ENCODE results near the gene SLC39A11. TPM values are rescaled to one million over a fixed set of nuclear protein-coding genes. Genes with fewer than 3 reads are reported as not detected.

Gene SLC39A11
- polyA plus RNA-seq, 1 of the 3 experiments (the other 2 are of a cell fraction): 23.5 TPM

DNA sequence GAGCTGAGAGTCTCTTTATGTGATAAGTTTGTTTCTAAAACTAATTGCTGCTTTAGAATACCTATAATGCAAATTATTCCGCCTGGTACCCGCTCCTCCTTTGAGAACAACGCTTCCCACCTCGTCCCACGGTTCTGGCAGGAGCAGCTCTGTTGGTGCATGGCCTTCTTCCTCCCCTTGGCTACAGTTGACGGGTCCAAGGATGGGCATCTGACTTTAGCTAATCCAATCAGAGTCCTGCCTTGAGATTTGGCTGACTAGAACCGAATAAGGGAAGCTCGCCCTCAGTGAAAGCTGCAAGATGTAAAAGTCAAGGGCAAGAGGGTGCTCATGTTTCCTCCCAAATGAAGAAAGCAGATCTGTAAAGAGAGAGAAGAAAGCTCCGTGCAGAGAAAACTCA, 481.3 kb downstream of the SLC39A11 start:
- Histone ChIP-seq H3K9me2 (no peaks in the 10 kb centered on the region), H3K4me1 (ENCODE audit: control insufficient read depth in 1 of 2, insufficient read depth in 2 of 2, low read depth in 1 of 2, low read length in 1 of 2) (peaks cover 0 to 12% of the 10 kb centered on the region in 2 experiments; a peak in 1 of 4 replicates), H3K4me3 (ENCODE audit: low read depth in 2 of 2, low read length in 1 of 2) (no peak overlapping the region), H3K36me3 (replicated peaks in 1 of 2; ENCODE audit: control insufficient read depth in 1 of 2, insufficient read depth in 2 of 2, low read length in 1 of 2) (no peaks in the 10 kb centered on the region), H3K9me3 (0 out of 2 replicates have a peak, but pooled peaks cover 7% of the 10 kb centered on the region), H4K20me1 (ENCODE audit: insufficient read depth) (no peaks in the 10 kb centered on the region), H3K9ac (no peak overlapping the region), H3K27me3 (ENCODE audit: insufficient read depth) (no peaks in the 10 kb centered on the region), H3K27ac (ENCODE audit: low read depth in 2 of 2, low read length in 1 of 2) (no peak overlapping the region), H3F3A (replicated peaks; ENCODE audit: insufficient read depth) (peaks cover 12% of the 10 kb centered on the region), H3K79me2 (ENCODE audit: insufficient read depth) (no peaks in the 10 kb centered on the region), H3K4me2 (no peak overlapping the region), H2AFZ (ENCODE audit: low read depth) (no peak overlapping the region)
- no peak for DNase-seq
- WGBS (ENCODE audit: low lambda C conversion rate): 64% methylated on average over 9 of the region's 9 CpGs
- CTCF ChIA-PET: interaction anchor here (0.8 to 3.1 kb wide), 7 partner anchors 8 to 578 kb away, joined by 3 to 14 read pairs (median 5); no protein-coding TSS in a partner anchor
- POLR2A ChIA-PET: interaction anchor here (1.2 kb wide), 1 partner anchor 18 kb away, joined by 3 read pairs; no protein-coding TSS in a partner anchor
- TF ChIP-seq, protein P1, sequence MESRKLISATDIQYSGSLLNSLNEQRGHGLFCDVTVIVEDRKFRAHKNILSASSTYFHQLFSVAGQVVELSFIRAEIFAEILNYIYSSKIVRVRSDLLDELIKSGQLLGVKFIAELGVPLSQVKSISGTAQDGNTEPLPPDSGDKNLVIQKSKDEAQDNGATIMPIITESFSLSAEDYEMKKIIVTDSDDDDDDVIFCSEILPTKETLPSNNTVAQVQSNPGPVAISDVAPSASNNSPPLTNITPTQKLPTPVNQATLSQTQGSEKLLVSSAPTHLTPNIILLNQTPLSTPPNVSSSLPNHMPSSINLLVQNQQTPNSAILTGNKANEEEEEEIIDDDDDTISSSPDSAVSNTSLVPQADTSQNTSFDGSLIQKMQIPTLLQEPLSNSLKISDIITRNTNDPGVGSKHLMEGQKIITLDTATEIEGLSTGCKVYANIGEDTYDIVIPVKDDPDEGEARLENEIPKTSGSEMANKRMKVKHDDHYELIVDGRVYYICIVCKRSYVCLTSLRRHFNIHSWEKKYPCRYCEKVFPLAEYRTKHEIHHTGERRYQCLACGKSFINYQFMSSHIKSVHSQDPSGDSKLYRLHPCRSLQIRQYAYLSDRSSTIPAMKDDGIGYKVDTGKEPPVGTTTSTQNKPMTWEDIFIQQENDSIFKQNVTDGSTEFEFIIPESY (IDR thresholded peaks at IDR 0.05; ENCODE audit: borderline replicate concordance, low read depth): no peak
- TF ChIP-seq, protein P2, sequence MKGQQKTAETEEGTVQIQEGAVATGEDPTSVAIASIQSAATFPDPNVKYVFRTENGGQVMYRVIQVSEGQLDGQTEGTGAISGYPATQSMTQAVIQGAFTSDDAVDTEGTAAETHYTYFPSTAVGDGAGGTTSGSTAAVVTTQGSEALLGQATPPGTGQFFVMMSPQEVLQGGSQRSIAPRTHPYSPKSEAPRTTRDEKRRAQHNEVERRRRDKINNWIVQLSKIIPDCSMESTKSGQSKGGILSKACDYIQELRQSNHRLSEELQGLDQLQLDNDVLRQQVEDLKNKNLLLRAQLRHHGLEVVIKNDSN (IDR thresholded peaks at IDR 0.05; ENCODE audit: borderline replicate concordance, low read depth): no peak
- TF ChIP-seq TEAD4 (IDR thresholded peaks at IDR 0.05; ENCODE audit: borderline replicate concordance, insufficient read depth): no peak
- TF ChIP-seq EP300 (IDR thresholded peaks at IDR 0.05; ENCODE audit: borderline replicate concordance in 1 of 2, low read depth in 1 of 2, low read length in 1 of 2): no peak
- TF ChIP-seq RXRA (IDR thresholded peaks at IDR 0.05; ENCODE audit: borderline replicate concordance, low read depth): no peak

DNA sequence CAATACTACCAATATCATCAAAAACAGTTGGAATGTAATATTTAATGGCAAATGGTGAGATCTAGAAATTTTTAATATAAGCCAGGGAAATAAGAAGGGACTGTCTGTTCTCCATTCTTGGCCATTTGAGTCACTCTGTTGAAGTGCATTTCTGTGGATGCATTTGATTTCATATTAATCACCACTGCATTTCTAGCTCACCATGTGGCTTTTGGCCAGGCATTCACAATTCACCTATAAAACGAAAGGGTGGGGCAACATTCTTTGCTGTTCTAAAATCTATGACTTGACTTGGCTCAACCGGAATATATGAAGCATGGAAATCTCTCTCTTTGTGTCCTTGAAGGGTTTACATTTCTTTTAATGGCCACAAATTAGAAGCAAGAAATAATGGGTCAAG, 483.0 kb downstream of the SLC39A11 start:
- H3K9ac ChIP-seq: no peak overlapping the region
- H3K79me2 ChIP-seq (ENCODE audit: insufficient read depth): no peaks in the 10 kb centered on the region
- TF ChIP-seq, protein P3, sequence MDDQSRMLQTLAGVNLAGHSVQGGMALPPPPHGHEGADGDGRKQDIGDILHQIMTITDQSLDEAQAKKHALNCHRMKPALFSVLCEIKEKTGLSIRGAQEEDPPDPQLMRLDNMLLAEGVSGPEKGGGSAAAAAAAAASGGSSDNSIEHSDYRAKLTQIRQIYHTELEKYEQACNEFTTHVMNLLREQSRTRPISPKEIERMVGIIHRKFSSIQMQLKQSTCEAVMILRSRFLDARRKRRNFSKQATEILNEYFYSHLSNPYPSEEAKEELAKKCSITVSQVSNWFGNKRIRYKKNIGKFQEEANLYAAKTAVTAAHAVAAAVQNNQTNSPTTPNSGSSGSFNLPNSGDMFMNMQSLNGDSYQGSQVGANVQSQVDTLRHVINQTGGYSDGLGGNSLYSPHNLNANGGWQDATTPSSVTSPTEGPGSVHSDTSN (IDR thresholded peaks at IDR 0.05): peak; percentile 32; the same call in 1 of the 2 replicates
- TF ChIP-seq FOXJ3 (CRISPR knock-in tag; IDR thresholded peaks at IDR 0.05) (no peak), NFIC (IDR thresholded peaks at IDR 0.05; ENCODE audit: borderline replicate concordance) (peak; percentile 36), JUND (IDR thresholded peaks at IDR 0.05) (peak; percentile 25; the same call in 1 of the 2 replicates), FOSL2 (IDR thresholded peaks at IDR 0.05; ENCODE audit: borderline replicate concordance, low read depth) (peak; percentile 33; the same call in 1 of the 2 replicates), TCF12 (IDR thresholded peaks at IDR 0.05) (peak; percentile 28; the same call in 1 of the 2 replicates)
- TF ChIP-seq, protein P4, sequence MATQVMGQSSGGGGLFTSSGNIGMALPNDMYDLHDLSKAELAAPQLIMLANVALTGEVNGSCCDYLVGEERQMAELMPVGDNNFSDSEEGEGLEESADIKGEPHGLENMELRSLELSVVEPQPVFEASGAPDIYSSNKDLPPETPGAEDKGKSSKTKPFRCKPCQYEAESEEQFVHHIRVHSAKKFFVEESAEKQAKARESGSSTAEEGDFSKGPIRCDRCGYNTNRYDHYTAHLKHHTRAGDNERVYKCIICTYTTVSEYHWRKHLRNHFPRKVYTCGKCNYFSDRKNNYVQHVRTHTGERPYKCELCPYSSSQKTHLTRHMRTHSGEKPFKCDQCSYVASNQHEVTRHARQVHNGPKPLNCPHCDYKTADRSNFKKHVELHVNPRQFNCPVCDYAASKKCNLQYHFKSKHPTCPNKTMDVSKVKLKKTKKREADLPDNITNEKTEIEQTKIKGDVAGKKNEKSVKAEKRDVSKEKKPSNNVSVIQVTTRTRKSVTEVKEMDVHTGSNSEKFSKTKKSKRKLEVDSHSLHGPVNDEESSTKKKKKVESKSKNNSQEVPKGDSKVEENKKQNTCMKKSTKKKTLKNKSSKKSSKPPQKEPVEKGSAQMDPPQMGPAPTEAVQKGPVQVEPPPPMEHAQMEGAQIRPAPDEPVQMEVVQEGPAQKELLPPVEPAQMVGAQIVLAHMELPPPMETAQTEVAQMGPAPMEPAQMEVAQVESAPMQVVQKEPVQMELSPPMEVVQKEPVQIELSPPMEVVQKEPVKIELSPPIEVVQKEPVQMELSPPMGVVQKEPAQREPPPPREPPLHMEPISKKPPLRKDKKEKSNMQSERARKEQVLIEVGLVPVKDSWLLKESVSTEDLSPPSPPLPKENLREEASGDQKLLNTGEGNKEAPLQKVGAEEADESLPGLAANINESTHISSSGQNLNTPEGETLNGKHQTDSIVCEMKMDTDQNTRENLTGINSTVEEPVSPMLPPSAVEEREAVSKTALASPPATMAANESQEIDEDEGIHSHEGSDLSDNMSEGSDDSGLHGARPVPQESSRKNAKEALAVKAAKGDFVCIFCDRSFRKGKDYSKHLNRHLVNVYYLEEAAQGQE (IDR thresholded peaks at IDR 0.05; ENCODE audit: low read depth, low read length): no peak
- H3K4me1 ChIP-seq (ENCODE audit: control insufficient read depth in 1 of 2, insufficient read depth in 2 of 2, low read depth in 1 of 2, low read length in 1 of 2): peaks cover 0 to 11% of the 10 kb centered on the region in 2 experiments; a peak in 1 of 4 replicates
- H2AFZ ChIP-seq (ENCODE audit: low read depth): no peak overlapping the region
- no peaks in the 10 kb centered on the region for H3K36me3 ChIP-seq (replicated peaks in 1 of 2; ENCODE audit: control insufficient read depth in 1 of 2, insufficient read depth in 2 of 2, low read length in 1 of 2)
- 0 out of 2 replicates have a peak, but pooled peaks cover 7% of the 10 kb centered on the region for H3K9me3 ChIP-seq
- 51% methylated on average over 2 of the region's 2 CpGs for WGBS (ENCODE audit: low lambda C conversion rate)
- ChIA-PET POLR2A (no interaction called here), CTCF (interaction anchor here (3.1 kb wide), 1 partner anchor 52 kb away, joined by 14 read pairs; no protein-coding TSS in a partner anchor)
- H3K9me2 ChIP-seq: no peaks in the 10 kb centered on the region
- no peaks in the 10 kb centered on the region for H3K27me3 ChIP-seq (ENCODE audit: insufficient read depth)
- no peaks in the 10 kb centered on the region for H4K20me1 ChIP-seq (ENCODE audit: insufficient read depth)
- no peak overlapping the region; a peak in 1 of 4 replicates for H3K27ac ChIP-seq (ENCODE audit: low read depth in 2 of 2, low read length in 1 of 2)
- DNase-seq: no peak
- H3F3A ChIP-seq (replicated peaks; ENCODE audit: insufficient read depth): peaks cover 12% of the 10 kb centered on the region
- no peak overlapping the region for H3K4me2 ChIP-seq
- no peak overlapping the region for H3K4me3 ChIP-seq (ENCODE audit: low read depth in 2 of 2, low read length in 1 of 2)
